Nephron (organoid): ENCODE data around the gene CORO7.

Source experiments
- H3K27ac Mint-ChIP-seq, 3 experiments: 2 replicates each; pipeline ENCODE4 v1.8.0; 2020; ENCODE audit warnings: mixed read lengths in 3 of 3, mild to moderate bottlenecking in 2 of 3, moderate library complexity in 1 of 3
- H3K27me3 Mint-ChIP-seq: 2 replicates; pipeline ENCODE4 v1.8.0; 2021; ENCODE audit warnings: low read depth, mild to moderate bottlenecking, moderate library complexity, mixed read lengths
- H3K36me3 Mint-ChIP-seq: 2 replicates; pipeline ENCODE4 v1.8.0; 2020; ENCODE audit warnings: low read depth, mixed read lengths
- H3K4me1 Mint-ChIP-seq: 2 replicates; pipeline ENCODE4 v1.8.0; 2020; ENCODE audit warnings: mixed read lengths
- H3K4me3 Mint-ChIP-seq, 3 experiments: 2 replicates each; pipeline ENCODE4 v1.8.0; 2020; ENCODE audit warnings: mild to moderate bottlenecking in 3 of 3, mixed read lengths in 3 of 3, moderate library complexity in 2 of 3
- H3K9me3 Mint-ChIP-seq: 2 replicates; pipeline ENCODE4 v1.8.0; 2020; ENCODE audit warnings: mixed read lengths
- CTCF ChIP-seq, 3 experiments: fragments of 200-600 bp; sonication (generic); IDR thresholded peaks; one replicate each; pipeline ENCODE4 v1.5.0; 2021; ENCODE audit warnings: antibody characterized with exemption in 3 of 3; ENCODE audit not compliant: unreplicated experiment in 3 of 3

The CORO7 gene

DNA sequence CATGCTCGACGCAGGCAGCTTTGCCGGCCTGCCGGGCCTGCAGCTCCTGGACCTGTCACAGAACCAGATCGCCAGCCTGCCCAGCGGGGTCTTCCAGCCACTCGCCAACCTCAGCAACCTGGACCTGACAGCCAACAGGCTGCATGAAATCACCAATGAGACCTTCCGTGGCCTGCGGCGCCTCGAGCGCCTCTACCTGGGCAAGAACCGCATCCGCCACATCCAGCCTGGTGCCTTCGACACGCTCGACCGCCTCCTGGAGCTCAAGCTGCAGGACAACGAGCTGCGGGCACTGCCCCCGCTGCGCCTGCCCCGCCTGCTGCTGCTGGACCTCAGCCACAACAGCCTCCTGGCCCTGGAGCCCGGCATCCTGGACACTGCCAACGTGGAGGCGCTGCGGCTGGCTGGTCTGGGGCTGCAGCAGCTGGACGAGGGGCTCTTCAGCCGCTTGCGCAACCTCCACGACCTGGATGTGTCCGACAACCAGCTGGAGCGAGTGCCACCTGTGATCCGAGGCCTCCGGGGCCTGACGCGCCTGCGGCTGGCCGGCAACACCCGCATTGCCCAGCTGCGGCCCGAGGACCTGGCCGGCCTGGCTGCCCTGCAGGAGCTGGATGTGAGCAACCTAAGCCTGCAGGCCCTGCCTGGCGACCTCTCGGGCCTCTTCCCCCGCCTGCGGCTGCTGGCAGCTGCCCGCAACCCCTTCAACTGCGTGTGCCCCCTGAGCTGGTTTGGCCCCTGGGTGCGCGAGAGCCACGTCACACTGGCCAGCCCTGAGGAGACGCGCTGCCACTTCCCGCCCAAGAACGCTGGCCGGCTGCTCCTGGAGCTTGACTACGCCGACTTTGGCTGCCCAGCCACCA lies 35.1 kb downstream of the CORO7 start:
- H3K36me3 Mint-ChIP-seq = peaks cover 6% of the 10 kb centered on the region
- H3K9me3 Mint-ChIP-seq = no peaks in the 10 kb centered on the region
- no peak overlapping the region for H3K4me3 Mint-ChIP-seq
- H3K27ac Mint-ChIP-seq = no peak overlapping the region
- H3K4me1 Mint-ChIP-seq = peaks cover 37% of the 10 kb centered on the region
- TF ChIP-seq CTCF (IDR thresholded peaks at IDR 0.05; ENCODE audit: unreplicated experiment in 3 of 3) = no peak
- peaks cover 3% of the 10 kb centered on the region for H3K27me3 Mint-ChIP-seq

DNA sequence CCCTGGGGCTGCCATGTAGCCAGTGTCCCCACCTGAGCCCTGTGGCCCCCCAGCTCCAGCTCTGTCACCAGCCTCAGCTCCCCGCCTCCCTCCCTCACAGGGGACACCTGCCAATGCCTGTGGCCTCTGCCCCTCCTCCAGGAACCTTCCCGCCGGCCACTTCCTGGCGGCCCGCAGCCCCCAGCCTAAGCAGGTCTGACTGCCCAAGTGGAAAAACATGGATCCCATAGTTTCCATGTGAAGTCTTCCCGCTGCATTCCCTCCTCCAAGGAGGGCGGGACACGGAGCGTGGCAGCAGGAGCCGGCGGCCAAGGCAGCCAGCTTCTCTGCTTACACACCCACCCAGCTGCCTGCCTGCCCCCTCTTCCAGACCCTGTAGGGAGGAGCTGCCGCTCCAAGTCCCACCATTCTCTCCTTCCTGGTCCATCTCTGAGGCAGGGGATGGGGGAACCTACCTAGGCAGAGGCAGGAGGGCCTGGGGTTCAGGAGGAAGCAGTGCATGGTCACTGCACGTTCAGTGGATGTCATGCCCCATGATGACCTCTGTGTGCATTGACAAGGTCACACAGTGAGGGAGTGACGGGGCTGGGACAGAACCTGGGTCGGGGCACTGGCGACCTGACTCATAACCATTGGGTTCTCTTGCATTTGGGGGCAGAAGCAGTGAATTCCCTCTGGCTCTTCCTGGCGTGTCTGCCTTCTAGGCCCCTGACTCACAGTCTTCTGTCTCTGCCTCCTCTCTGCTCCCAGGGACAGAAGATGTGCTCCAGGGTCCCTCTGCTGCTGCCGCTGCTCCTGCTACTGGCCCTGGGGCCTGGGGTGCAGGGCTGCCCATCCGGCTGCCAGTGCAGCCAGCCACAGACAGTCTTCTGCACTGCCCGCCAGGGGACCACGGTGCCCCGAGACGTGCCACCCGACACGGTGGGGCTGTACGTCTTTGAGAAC lies 36.0 kb downstream of the CORO7 start:
- peaks cover 6% of the 10 kb centered on the region for H3K36me3 Mint-ChIP-seq
- no peaks in the 10 kb centered on the region for H3K9me3 Mint-ChIP-seq
- peak overlapping the region; percentile 79 to 87 (median 84) for H3K27ac Mint-ChIP-seq
- H3K4me1 Mint-ChIP-seq = peaks cover 40% of the 10 kb centered on the region
- peaks cover 3% of the 10 kb centered on the region for H3K27me3 Mint-ChIP-seq
- TF ChIP-seq CTCF (IDR thresholded peaks at IDR 0.05; ENCODE audit: unreplicated experiment in 3 of 3) = no peak
- peak overlapping the region; percentile 9 to 57 (median 51) for H3K4me3 Mint-ChIP-seq

- no peak overlapping the region for H3K4me3 Mint-ChIP-seq
- TF ChIP-seq CTCF (IDR thresholded peaks at IDR 0.05; ENCODE audit: unreplicated experiment in 3 of 3) = no peak
- H3K9me3 Mint-ChIP-seq = no peaks in the 10 kb centered on the region
- H3K4me1 Mint-ChIP-seq = peaks cover 42% of the 10 kb centered on the region
- peaks cover 6% of the 10 kb centered on the region for H3K36me3 Mint-ChIP-seq
- peak overlapping the region in 2 of 3 experiments; percentile 15 to 96 for H3K27ac Mint-ChIP-seq
- peaks cover 3% of the 10 kb centered on the region for H3K27me3 Mint-ChIP-seq
Measured at GRCh38 chr16:4378999-4379690, 37.3 kb downstream of the CORO7 start.

DNA sequence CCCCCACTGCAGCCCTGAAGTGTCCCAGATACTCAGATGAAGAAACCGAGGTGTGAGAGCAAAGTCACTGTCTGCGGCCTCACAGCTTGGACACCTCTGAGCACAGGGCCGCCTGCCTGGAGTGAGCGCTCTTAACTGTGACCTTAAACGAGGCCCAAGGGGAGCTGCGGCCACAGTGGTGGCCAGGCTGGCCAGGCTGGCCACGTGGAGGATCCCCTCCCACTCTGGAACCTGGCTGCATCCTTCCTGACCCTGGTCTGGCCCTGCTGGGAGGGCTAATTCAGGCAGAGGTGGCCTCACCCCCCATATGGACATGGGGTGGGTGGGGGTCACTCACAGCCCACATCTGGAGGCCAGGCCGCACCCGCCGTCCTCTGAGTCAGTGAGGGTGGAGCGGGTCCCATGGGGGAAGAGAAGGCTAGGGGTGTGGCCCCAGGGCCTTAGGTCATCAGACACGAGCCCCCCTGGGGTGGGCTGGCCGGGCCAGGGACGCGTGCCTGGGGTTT lies 38.2 kb downstream of the CORO7 start:
- no peak for TF ChIP-seq CTCF (IDR thresholded peaks at IDR 0.05; ENCODE audit: unreplicated experiment in 3 of 3)
- Mint-ChIP-seq H3K27me3 (peaks cover 7% of the 10 kb centered on the region), H3K9me3 (no peaks in the 10 kb centered on the region), H3K4me1 (peaks cover 45% of the 10 kb centered on the region), H3K36me3 (peaks cover 3% of the 10 kb centered on the region), H3K27ac (peak overlapping the region; percentile 65 to 96 (median 80)), H3K4me3 (peak overlapping the region; percentile 29 to 60 (median 56))

DNA sequence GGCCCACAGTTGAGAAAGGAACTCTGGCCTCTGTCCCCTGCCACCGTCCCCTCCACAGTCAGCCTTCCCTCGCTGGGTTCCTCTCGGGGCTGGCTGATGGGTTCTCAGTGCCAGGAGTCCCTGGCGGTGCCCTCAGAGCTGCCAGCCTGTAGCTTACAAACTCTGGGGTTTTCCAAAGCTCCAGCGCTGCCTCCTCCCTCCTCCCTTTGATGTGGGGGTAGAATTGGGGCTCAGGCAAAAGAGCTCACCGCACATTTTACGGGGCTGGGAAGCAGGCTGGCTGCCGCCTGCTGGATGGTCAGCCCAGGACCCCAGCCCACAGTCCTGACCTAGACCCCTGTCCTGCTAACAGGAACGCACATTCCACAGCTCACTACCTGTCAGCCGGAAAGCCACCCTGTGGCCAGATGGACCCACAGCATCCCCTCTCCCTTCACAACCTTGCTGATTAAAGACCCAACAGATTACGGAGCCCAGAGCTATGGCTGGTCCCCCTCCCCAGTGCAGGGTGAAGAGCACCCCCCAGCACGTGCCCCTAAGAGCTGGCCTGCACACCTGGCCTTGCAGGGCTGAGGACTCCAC lies 38.7 kb downstream of the CORO7 start:
- Mint-ChIP-seq H3K27me3 (peaks cover 7% of the 10 kb centered on the region), H3K4me3 (peak overlapping the region; percentile 29 to 60 (median 56)), H3K36me3 (no peaks in the 10 kb centered on the region), H3K27ac (peak overlapping the region; percentile 65 to 96 (median 80)), H3K4me1 (peaks cover 42% of the 10 kb centered on the region), H3K9me3 (no peaks in the 10 kb centered on the region)
- peak in 2 of 3 experiments; percentile 15 to 20 for TF ChIP-seq CTCF (IDR thresholded peaks at IDR 0.05; ENCODE audit: unreplicated experiment in 3 of 3)
